ENCODE data around the gene NFE2L2.
A peak's percentile ranks its signal among the peaks of the same experiment; 100 is the strongest.
"Not testable (repeated sequence)": the region's sequence is repeated elsewhere in the genome, so short reads cannot be mapped to it uniquely, and the experiment has no call there.

NFE2L2 gene

GRCh38 chr2:177204417-177204816 lies 60.1 kb downstream of the NFE2L2 start:
- TF ChIP-seq CTCF (IDR thresholded peaks at IDR 0.05; ENCODE audit: unreplicated experiment in 3 of 3) = no peak
- Mint-ChIP-seq H3K9me3 (no peaks in the 10 kb centered on the region), H3K36me3 (ENCODE audit: low read depth) (no peaks in the 10 kb centered on the region), H3K27me3 (ENCODE audit: low read depth) (no peaks in the 10 kb centered on the region), H3K4me1 (peaks cover 4% of the 10 kb centered on the region), H3K27ac (peak overlapping the region in 2 of 3 experiments; percentile 12 to 17), H3K4me3 (no peak overlapping the region)

- no peak for TF ChIP-seq CTCF (IDR thresholded peaks at IDR 0.05; ENCODE audit: unreplicated experiment in 3 of 3)
- Mint-ChIP-seq H3K9me3 (no peaks in the 10 kb centered on the region), H3K36me3 (ENCODE audit: low read depth) (no peaks in the 10 kb centered on the region), H3K4me3 (no peak overlapping the region), H3K27me3 (ENCODE audit: low read depth) (no peaks in the 10 kb centered on the region), H3K4me1 (peaks cover 4% of the 10 kb centered on the region), H3K27ac (peak overlapping the region; percentile 13 to 47 (median 43))
Measured at GRCh38 chr2:177201919-177202346, 62.6 kb downstream of the NFE2L2 start.

- not testable (repeated sequence) for H3K27me3 Mint-ChIP-seq (ENCODE audit: low read depth); H3K9me3 Mint-ChIP-seq
Measured at GRCh38 chr2:177200419-177200818, 64.1 kb downstream of the NFE2L2 start.

GRCh38 chr2:177195194-177195593 lies 69.3 kb downstream of the NFE2L2 start:
- no peaks in the 10 kb centered on the region for H3K4me1 Mint-ChIP-seq
- H3K36me3 Mint-ChIP-seq (ENCODE audit: low read depth) = no peaks in the 10 kb centered on the region
- H3K27me3 Mint-ChIP-seq (ENCODE audit: low read depth) = no peaks in the 10 kb centered on the region
- TF ChIP-seq CTCF (IDR thresholded peaks at IDR 0.05; ENCODE audit: unreplicated experiment in 3 of 3) = no peak
- H3K4me3 Mint-ChIP-seq = no peak overlapping the region
- no peak overlapping the region for H3K27ac Mint-ChIP-seq
- H3K9me3 Mint-ChIP-seq = no peaks in the 10 kb centered on the region

More at GRCh38 chr2:177200419-177200818, 64.1 kb downstream of the NFE2L2 start:
- not testable (repeated sequence) for H3K4me3 Mint-ChIP-seq; H3K36me3 Mint-ChIP-seq (ENCODE audit: low read depth); H3K4me1 Mint-ChIP-seq; H3K27ac Mint-ChIP-seq

GRCh38 chr2:177193240-177193639 lies 71.3 kb downstream of the NFE2L2 start:
- no peak overlapping the region for H3K27ac Mint-ChIP-seq
- TF ChIP-seq CTCF (IDR thresholded peaks at IDR 0.05; ENCODE audit: unreplicated experiment in 3 of 3) = no peak
- H3K27me3 Mint-ChIP-seq (ENCODE audit: low read depth) = no peaks in the 10 kb centered on the region
- H3K36me3 Mint-ChIP-seq (ENCODE audit: low read depth) = no peaks in the 10 kb centered on the region
- H3K9me3 Mint-ChIP-seq = no peaks in the 10 kb centered on the region
- no peak overlapping the region for H3K4me3 Mint-ChIP-seq
- no peaks in the 10 kb centered on the region for H3K4me1 Mint-ChIP-seq

GRCh38 chr2:177192788-177193187 lies 71.7 kb downstream of the NFE2L2 start:
- Mint-ChIP-seq H3K9me3 (no peaks in the 10 kb centered on the region), H3K27me3 (ENCODE audit: low read depth) (no peaks in the 10 kb centered on the region), H3K36me3 (ENCODE audit: low read depth) (no peaks in the 10 kb centered on the region), H3K27ac (no peak overlapping the region), H3K4me3 (no peak overlapping the region), H3K4me1 (no peaks in the 10 kb centered on the region)
- no peak for TF ChIP-seq CTCF (IDR thresholded peaks at IDR 0.05; ENCODE audit: unreplicated experiment in 3 of 3)
